Bone marrow (tissue), 2 donors: ENCODE results near the gene PLRG1.

Experiments
- DNase-seq, 2 donors: peaks; one replicate each; lab custom pipeline; 2025; lab: John Stamatoyannopoulos, UW

The PLRG1 gene

DNA sequence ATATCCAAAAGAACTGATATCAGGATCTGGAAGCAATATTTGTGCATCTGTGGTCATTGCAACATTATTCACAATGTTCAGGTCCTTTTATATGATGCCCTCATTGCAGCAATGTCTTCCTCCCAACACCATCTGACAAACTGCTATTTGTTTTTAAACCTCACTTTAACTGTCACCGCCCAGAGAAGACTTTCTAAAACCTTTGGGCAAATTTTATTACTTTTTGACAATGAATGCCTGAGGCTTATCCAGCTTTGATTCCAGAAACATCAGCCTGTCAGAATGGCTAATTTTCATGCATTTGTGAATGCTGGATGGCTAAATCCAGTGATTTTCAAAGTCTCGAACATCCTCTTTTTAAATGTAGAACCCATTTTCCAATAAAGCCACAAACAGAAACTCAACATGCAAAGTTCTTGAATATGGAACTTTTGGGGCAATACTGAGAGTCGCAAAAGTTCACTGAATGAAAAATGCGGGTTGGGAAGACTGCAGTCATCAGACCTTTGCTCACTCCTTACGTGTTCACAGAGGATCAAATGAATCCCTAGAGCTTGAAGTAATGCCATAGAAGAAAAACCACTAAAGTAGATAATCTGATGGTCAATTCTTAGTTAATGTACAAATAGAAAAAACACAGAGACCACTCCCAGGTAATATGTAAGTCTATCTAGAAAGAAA, 23.1 kb upstream of the PLRG1 start:
- DNase-seq: no peak

DNA sequence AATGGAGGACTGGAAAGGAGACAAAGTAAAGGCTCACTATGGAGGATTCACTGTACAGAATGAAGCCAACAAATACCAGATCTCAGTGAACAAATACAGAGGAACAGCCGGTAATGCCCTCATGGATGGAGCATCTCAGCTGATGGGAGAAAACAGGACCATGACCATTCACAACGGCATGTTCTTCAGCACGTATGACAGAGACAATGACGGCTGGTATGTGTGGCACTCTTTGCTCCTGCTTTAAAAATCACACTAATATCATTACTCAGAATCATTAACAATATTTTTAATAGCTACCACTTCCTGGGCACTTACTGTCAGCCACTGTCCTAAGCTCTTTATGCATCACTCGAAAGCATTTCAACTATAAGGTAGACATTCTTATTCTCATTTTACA, 19.4 kb upstream of the PLRG1 start:
- DNase-seq: no peak

GRCh38 chr4:154569028-154569427, 18.8 kb upstream of the PLRG1 start:
- DNase-seq: no peak

DNA sequence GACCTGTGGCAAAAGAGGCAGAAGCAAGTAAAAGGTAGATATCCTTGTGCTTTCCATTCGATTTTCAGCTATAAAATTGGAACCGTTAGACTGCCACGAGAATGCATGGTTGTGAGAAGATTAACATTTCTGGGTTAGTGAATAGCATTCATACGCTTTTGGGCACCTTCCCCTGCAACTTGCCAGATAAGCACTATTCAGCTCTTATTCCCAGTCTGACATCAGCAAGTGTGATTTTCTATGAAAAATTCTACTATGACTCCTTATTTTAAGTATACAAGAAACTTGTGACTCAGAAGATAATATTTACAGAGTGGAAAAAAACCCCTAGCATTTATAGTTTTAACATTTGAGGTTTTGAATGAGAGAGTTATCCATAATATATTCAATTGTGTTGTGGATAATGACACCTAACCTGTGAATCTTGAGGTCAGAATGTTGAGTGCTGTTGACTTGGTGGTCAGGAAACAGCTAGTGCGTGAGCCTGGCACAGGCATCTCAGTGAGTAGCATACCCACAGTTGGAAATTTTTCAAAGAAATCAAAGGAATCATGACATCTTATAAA, 16.5 kb upstream of the PLRG1 start:
- DNase-seq: no peak

- no peak for DNase-seq
Measured at GRCh38 chr4:154565704-154566103, 15.5 kb upstream of the PLRG1 start.

DNA sequence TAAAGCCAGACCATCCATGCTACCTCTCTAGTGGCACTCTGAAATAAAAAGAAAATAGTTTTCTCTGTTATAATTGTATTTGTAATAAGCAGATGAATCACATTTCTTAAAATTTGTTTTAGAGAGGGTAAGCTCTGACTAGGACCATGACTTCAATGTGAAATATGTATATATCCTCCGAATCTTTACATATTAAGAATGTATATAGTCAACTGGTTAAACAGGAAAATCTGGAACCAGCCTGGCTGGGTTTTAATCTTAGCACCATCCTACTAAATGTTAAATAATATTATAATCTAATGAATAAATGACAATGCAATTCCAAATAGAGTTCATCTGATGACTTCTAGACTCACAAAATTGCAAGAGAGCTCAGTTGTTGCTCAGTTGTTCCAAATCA, 14.1 kb upstream of the PLRG1 start:
- DNase-seq: no peak

GRCh38 chr4:154562697-154563254, 12.6 kb upstream of the PLRG1 start, which contains the start of gene FGB:
Gene FGB (plus strand): TSS chr4:154563011. CDS start chr4:154563019, 8 bp downstream.
- no peak for DNase-seq

DNA sequence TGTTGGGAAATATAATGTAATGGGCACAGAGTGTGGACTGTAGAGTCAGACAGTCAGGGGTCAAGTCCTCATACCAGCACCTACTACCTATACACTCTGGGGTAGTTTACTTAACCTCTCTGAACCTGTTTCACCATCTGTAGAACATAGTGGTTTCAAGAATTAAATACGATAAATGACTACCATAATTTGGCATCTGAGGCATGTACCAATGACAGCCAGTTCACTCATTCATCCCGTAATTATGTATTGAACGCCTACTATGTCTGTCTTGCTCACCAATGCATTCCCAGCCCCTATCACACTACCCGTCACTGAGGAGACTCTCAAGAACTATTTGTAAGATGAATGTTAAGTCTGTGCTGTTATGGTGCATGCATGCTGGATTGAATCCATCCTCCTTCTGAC, 10.6 kb upstream of the PLRG1 start:
- DNase-seq: no peak

DNA sequence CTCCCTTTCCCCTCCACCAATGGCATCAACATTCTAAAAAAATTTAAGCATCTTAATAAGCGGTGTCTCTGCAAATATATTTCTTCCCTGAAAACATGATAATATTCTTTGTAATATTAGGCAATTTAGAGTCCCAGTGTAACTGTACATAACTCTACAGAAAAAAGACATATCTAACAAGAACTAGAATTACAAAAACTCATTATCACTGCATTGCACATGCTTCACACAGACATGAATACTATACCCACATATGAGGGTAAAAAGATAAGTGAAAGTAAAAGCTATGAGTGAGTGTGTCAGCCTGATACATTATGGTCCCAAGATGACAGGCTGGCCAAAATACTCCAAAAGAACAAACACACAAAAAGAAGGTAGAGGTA, 10.2 kb upstream of the PLRG1 start:
- DNase-seq: no peak

DNA sequence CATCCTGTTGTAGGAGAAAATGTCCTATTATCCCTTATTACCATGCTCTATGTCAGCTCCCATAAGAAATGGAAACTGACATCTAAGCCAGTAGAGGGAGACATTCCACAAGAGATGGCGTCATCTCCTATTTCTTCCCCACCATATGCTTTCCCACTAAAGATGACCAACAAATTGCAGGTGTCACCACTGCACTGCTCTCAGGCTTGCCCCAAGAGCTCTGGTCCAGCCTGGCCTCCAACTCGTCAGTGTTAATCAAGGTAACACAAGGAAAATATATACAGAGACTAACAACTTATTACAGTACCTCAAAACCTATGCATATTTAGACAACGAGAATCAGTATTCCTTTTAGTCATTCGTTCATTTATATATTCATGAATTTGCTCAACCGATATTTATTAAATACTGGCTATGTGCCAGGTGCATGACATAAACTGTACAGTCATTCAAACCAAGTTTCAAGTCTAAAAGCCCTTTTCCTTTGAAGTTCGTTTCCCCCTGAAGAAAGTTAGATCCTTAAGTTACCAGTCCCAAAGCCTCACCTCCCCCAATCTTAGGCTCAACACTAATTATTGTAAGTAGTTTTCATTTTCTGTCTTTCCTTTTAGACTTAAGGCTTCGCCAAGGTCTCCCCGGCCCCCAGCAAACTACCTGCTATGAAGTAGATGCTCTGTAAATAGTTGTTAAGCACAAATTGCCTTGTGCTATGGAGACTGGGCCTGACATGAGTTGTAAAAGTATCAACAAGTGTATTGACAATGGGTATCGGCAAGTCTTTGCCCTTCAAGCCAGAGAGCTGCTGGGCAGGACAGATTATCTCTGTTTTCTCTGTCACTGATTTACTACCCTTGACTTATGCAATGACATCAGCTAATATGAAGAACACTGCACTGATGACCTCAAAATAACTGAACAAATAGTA, 9.6 kb upstream of the PLRG1 start:
- peak in 1 of 2 donors; percentile 14 for DNase-seq

- DNase-seq: no peak
Measured at GRCh38 chr4:154559141-154559493, 8.9 kb upstream of the PLRG1 start.

GRCh38 chr4:154551872-154552686, 1.9 kb upstream of the PLRG1 start:
- peak; percentile 1 to 45 for DNase-seq

DNA sequence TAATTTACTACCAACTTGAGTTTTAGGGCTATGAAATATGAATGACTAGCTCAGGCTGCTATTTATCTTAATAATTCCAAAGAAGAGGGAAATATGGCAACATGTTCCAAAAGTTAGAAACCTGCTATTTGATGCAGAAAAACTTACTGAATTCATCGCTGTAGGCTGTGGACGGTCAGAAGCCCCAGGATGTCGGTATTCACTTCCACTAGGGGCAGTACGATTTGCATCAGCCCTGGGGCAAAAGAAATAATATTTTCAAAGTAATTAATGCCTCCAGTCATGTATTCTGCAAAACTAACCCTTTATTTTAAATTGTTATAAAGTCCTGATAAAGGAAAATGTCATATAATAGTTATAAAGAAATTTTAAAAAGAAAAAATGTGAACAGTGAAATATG, 4.5 kb downstream of the PLRG1 start:
- DNase-seq: no peak

GRCh38 chr4:154542271-154542879, 7.8 kb downstream of the PLRG1 start:
- DNase-seq: no peak

DNA sequence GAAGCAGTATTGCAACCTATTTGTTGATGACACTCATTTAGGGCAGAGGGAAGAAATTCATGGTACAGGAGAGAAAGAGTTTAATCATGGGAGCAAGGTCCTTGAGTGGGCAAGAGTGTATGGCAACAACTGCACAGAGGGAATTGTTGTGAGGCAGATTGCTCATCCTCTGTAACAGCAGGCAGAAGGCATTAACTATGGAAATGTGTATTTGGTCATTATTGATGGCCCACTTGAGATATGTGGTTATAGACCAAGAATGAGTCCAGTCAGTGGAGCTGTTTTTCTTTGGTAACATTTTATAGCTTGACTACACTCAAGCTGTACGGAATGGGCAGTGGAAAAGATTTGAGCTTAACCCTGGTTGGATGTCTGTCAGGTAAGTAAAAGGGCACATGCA, 15.9 kb downstream of the PLRG1 start:
- DNase-seq: no peak

GRCh38 chr4:154529728-154530519, 20.3 kb downstream of the PLRG1 start:
- no peak for DNase-seq

DNA sequence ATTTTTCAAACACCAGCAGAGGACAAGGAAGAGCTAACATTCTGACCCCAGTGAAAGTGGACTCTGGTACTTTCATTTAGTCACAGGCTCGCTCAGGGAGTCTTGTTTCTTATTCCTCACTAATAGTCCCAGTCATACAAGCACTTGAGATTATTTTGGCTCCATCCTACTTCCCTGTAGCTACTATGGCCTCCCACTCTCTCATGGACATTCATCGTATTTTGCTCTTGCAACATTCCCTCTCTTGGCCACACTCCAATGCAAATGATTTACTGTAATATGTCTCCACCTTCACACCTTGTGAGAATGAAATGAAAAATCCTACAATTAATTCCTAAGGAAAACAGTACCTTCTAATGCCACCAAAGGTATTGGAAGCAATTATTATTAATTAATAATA, 21.3 kb downstream of the PLRG1 start:
- no peak for DNase-seq

GRCh38 chr4:154527308-154527707, 22.9 kb downstream of the PLRG1 start:
- DNase-seq: no peak

DNA sequence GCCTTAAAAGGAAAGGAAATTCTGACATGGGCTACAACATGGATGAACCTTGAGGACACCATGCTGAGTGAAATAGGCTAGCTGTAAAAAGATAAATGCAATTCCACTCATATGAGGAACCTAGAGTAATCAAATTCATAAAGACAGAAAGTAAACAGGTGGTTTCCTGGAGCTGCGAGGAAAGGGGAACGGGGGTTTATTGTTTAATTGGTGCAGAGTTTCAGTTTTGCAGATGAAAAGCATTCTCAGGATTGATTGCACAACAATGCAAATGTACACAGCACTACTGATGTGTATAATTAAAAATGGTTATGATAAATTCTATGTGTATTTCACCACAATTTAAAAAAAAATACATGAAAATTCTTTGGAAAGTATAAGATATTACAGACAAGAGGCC, 24.0 kb downstream of the PLRG1 start:
- DNase-seq: no peak

- DNase-seq: no peak
Measured at GRCh38 chr4:154521607-154522006, 28.6 kb downstream of the PLRG1 start.

- no peak for DNase-seq
Measured at GRCh38 chr4:154519214-154519613, 31.0 kb downstream of the PLRG1 start.
